Neural cell (in vitro differentiated cells): ENCODE results near the gene CNNM3. TPM values are rescaled to one million over a fixed set of nuclear protein-coding genes. Genes with fewer than 3 reads are reported as not detected.

Experiments
- H2AFZ ChIP-seq: fragments of 200-600, 300-800 bp; sonication (generic), shearing (Covaris generic); 2 replicates; pipeline ENCODE4 v1.6.0; 2014; ENCODE audit warnings: low read depth, mild to moderate bottlenecking, antibody characterized with exemption, low read length, moderate library complexity
- H3F3A ChIP-seq: fragments of 200-600 bp; shearing (Covaris generic); 2 replicates; pipeline ENCODE4 v1.6.1; 2016; ENCODE audit warnings: mild to moderate bottlenecking, moderate library complexity, mixed read lengths, antibody characterized with exemption, low read length; ENCODE audit not compliant: insufficient read depth, poor library complexity, severe bottlenecking
- H3K27ac ChIP-seq: fragments of 200-600, 300-800 bp; sonication (generic), shearing (Covaris generic); 2 replicates; pipeline ENCODE4 v1.5.1; 2014; ENCODE audit warnings: mild to moderate bottlenecking, low read length, moderate library complexity
- H3K27me3 ChIP-seq: fragments of 300-800, 200-600 bp; sonication (generic), shearing (Covaris generic); 2 replicates; pipeline ENCODE4 v1.6.0; 2014; ENCODE audit warnings: mild to moderate bottlenecking, low read depth, low read length, moderate library complexity; ENCODE audit not compliant: insufficient read depth
- H3K36me3 ChIP-seq: fragments of 300-800, 200-600 bp; sonication (generic), shearing (Covaris generic); 2 replicates; pipeline ENCODE4 v1.5.1; 2014; ENCODE audit warnings: mild to moderate bottlenecking, antibody characterized with exemption, low read length, moderate library complexity; ENCODE audit not compliant: insufficient read depth
- H3K4me2 ChIP-seq: fragments of 300-800, 200-600 bp; sonication (generic), shearing (Covaris generic); 2 replicates; pipeline ENCODE4 v1.6.0; 2014; ENCODE audit warnings: mild to moderate bottlenecking, low read length
- H3K4me3 ChIP-seq: fragments of 300-800, 200-600 bp; sonication (generic), shearing (Covaris generic); 2 replicates; pipeline ENCODE4 v1.5.1; 2014; ENCODE audit warnings: mild to moderate bottlenecking, low read length, moderate library complexity
- H3K79me2 ChIP-seq: fragments of 200-600 bp; shearing (Covaris generic); replicated peaks from 2 replicates; pipeline ENCODE4 v1.6.0; 2014; ENCODE audit warnings: mild to moderate bottlenecking, low read length, moderate library complexity; ENCODE audit not compliant: insufficient read depth
- H3K9ac ChIP-seq: fragments of 300-800, 200-600 bp; sonication (generic), shearing (Covaris generic); 2 replicates; pipeline ENCODE4 v1.6.1; 2016; ENCODE audit warnings: mild to moderate bottlenecking, low read length, mixed read lengths
- H3K9me2 ChIP-seq: fragments of 200-600 bp; shearing (Covaris generic); 2 replicates; pipeline ENCODE4 v1.6.1; 2016; ENCODE audit warnings: mild to moderate bottlenecking, low read length, mixed read lengths; ENCODE audit not compliant: insufficient read depth
- H3K9me3 ChIP-seq: fragments of 200-600, 300-800 bp; sonication (generic), shearing (Covaris generic); 2 replicates; pipeline ENCODE4 v1.6.1; 2016; ENCODE audit warnings: mild to moderate bottlenecking, mixed run types, low read length, moderate library complexity, mixed read lengths
- H4K20me1 ChIP-seq: fragments of 200-600 bp; shearing (Covaris generic); 2 replicates; pipeline ENCODE4 v1.6.1; 2016; ENCODE audit warnings: mild to moderate bottlenecking, mixed run types; ENCODE audit not compliant: insufficient read depth
- CTCF ChIP-seq: fragments of 450-650 bp; IDR thresholded peaks from 2 replicates; pipeline ENCODE4 v1.5.1; 2014; ENCODE audit warnings: antibody characterized with exemption, mild to moderate bottlenecking, moderate library complexity; ENCODE audit not compliant: poor library complexity, severe bottlenecking
- EZH2 ChIP-seq: fragments of 200-600, 300-800 bp; shearing (Covaris generic), sonication (generic); IDR thresholded peaks from 2 replicates; pipeline ENCODE4 v1.6.1; 2014; ENCODE audit warnings: antibody characterized with exemption, low read length, borderline replicate concordance, mild to moderate bottlenecking; ENCODE audit not compliant: insufficient read depth, poor library complexity, severe bottlenecking
- POLR2AphosphoS5 ChIP-seq: IDR thresholded peaks from 2 replicates; pipeline ENCODE4 v1.6.1; 2012
- RAD21 ChIP-seq: fragments of 450-650 bp; conservative IDR thresholded peaks from 2 replicates; pipeline ENCODE4 v1.6.1; 2014; ENCODE audit warnings: antibody characterized with exemption, mild to moderate bottlenecking, moderate library complexity
- REST ChIP-seq: IDR thresholded peaks from 2 replicates; pipeline ENCODE4 v1.6.1; 2012; ENCODE audit warnings: borderline replicate concordance
- SMC3 ChIP-seq: fragments of 450-650 bp; conservative IDR thresholded peaks from 2 replicates; pipeline ENCODE4 v1.6.1; 2014; ENCODE audit warnings: antibody characterized with exemption, mild to moderate bottlenecking, moderate library complexity; ENCODE audit not compliant: poor library complexity
- TAF1 ChIP-seq: IDR thresholded peaks from 2 replicates; pipeline ENCODE4 v1.6.1; 2012; ENCODE audit warnings: low read depth
- polyA plus RNA-seq: library from polyadenylated mRNA; depleted of rRNA; stranded (reverse); fragments of >200 nt; gene quantifications from 2 replicates; pipeline ENCODE4 v1.2.3, GENCODE V29; 2014

Gene CNNM3
- polyA plus RNA-seq, 1 donor from 2014 or later = 9.6 TPM

- no peaks in the 10 kb centered on the region for H3K9me3 ChIP-seq
- no peaks in the 10 kb centered on the region for H3K36me3 ChIP-seq
- no peaks in the 10 kb centered on the region for H3F3A ChIP-seq
- H3K9me2 ChIP-seq = no peaks in the 10 kb centered on the region
- no peak for TF ChIP-seq SMC3
- no peak for TF ChIP-seq RAD21
- no peak for TF ChIP-seq CTCF
- no peaks in the 10 kb centered on the region for H3K79me2 ChIP-seq
- H3K4me3 ChIP-seq = no peak overlapping the region
- no peaks in the 10 kb centered on the region for H3K27me3 ChIP-seq
- H3K27ac ChIP-seq = no peak overlapping the region
- no peaks in the 10 kb centered on the region for H4K20me1 ChIP-seq
- H3K9ac ChIP-seq = no peak overlapping the region
- H2AFZ ChIP-seq = no peak overlapping the region
- no peak overlapping the region for H3K4me2 ChIP-seq
Observed at GRCh38 chr2:96787411-96787810, 28.7 kb upstream of the CNNM3 start.

GRCh38 chr2:96788442-96789244 lies 27.4 kb upstream of the CNNM3 start:
- H3F3A ChIP-seq = no peaks in the 10 kb centered on the region
- H3K27me3 ChIP-seq = no peaks in the 10 kb centered on the region
- no peaks in the 10 kb centered on the region for H3K9me2 ChIP-seq
- no peaks in the 10 kb centered on the region for H3K9me3 ChIP-seq
- TF ChIP-seq EZH2 (no peak), SMC3 (no peak), REST (no peak), CTCF (no peak), RAD21 (no peak), TAF1 (no peak), POLR2AphosphoS5 (no peak)
- H3K9ac ChIP-seq = no peak overlapping the region
- no peaks in the 10 kb centered on the region for H3K79me2 ChIP-seq
- H3K36me3 ChIP-seq = no peaks in the 10 kb centered on the region
- no peak overlapping the region for H2AFZ ChIP-seq
- H3K27ac ChIP-seq = no peak overlapping the region
- no peak overlapping the region for H3K4me2 ChIP-seq
- H3K4me3 ChIP-seq = no peak overlapping the region
- H4K20me1 ChIP-seq = no peaks in the 10 kb centered on the region
